H1 (cell line): ENCODE measurements around the gene HMCES. TPM values are rescaled to one million over a fixed set of nuclear protein-coding genes. Genes with fewer than 3 reads are reported as not detected.

Experiments
- CTCF ChIA-PET: fragments of 300-600 bp; sonication (Branson Sonifier 250); formaldehyde crosslinking; loops from one replicate; lab custom pipeline; 2021; ENCODE audit not compliant: partially characterized antibody; lab: Charles Lee
- POLR2A ChIA-PET: fragments of 300-600 bp; sonication (Branson Sonifier 250); formaldehyde crosslinking; loops from one replicate; lab custom pipeline; 2021; ENCODE audit warnings: inconsistent platforms; ENCODE audit not compliant: partially characterized antibody; lab: Charles Lee
- DNase-seq, 2 experiments: peaks; one replicate each; pipeline versions ENCODE4 v3.0.0 to v3.0.0-alpha.2; 2010 to 2022; ENCODE audit warnings: low spot score in 2 of 2, low read depth in 1 of 2, mixed read lengths in 1 of 2
- FAIRE-seq: peaks from 2 replicates; lab custom pipeline; 2011; peaks lifted over from hg19 to GRCh38; lab: Jason Lieb, UNC
- H2AFZ ChIP-seq: 2 replicates; pipeline ENCODE4 v1.8.1; 2012; ENCODE audit warnings: low read length, inconsistent platforms
- H2AK5ac ChIP-seq: 2 replicates; pipeline ENCODE4 v1.6.1; 2013; ENCODE audit warnings: low read depth, low read length
- H2BK120ac ChIP-seq: replicated peaks from 2 replicates; pipeline ENCODE3; 2013; ENCODE audit warnings: low read depth, low read length, inconsistent platforms
- H2BK12ac ChIP-seq: 2 replicates; pipeline ENCODE4 v1.6.1; 2013; ENCODE audit warnings: low read depth, low read length
- H2BK15ac ChIP-seq: 2 replicates; pipeline ENCODE4 v1.6.1; 2013; ENCODE audit warnings: low read length
- H2BK20ac ChIP-seq: 2 replicates; pipeline ENCODE4 v1.6.1; 2013; ENCODE audit warnings: low read length
- H2BK5ac ChIP-seq: 2 replicates; pipeline ENCODE4 v1.6.1; 2013; ENCODE audit warnings: low read depth, low read length
- H3K14ac ChIP-seq: 2 replicates; pipeline ENCODE4 v1.6.1; 2013; ENCODE audit warnings: inconsistent platforms; ENCODE audit not compliant: insufficient read length
- H3K18ac ChIP-seq: 2 replicates; pipeline ENCODE4 v1.6.1; 2013; ENCODE audit warnings: low read length; ENCODE audit errors: extremely low read depth
- H3K23ac ChIP-seq: 2 replicates; pipeline ENCODE4 v1.6.1; 2013; ENCODE audit warnings: inconsistent platforms; ENCODE audit not compliant: insufficient read length
- H3K23me2 ChIP-seq: 2 replicates; pipeline ENCODE4 v1.6.1; 2013; ENCODE audit warnings: low read depth, low read length
- H3K27ac ChIP-seq: 2 replicates; pipeline ENCODE4 v1.6.1; 2011; ENCODE audit warnings: low read depth, low read length, inconsistent platforms
- H3K27me3 ChIP-seq, 4 experiments: replicated peaks in 1 of 4; 1 replicate in 1 of 4; 2 replicates in 3 of 4; pipeline versions ENCODE4 v1.6.1 to v1.8.1; 2011 to 2013; ENCODE audit warnings: low read length in 3 of 4, mild to moderate bottlenecking in 3 of 4, inconsistent platforms in 2 of 4, mixed read lengths in 2 of 4, moderate library complexity in 1 of 4; ENCODE audit not compliant: control insufficient read depth in 3 of 4, insufficient read depth in 3 of 4; ENCODE audit errors: extremely low read depth in 1 of 4
- H3K36me3 ChIP-seq, 4 experiments: 2 replicates each; pipeline versions ENCODE4 v1.6.1 to v1.8.1; 2011 to 2013; ENCODE audit warnings: mild to moderate bottlenecking in 4 of 4, low read length in 3 of 4, moderate library complexity in 2 of 4, control low read depth in 1 of 4, inconsistent platforms in 1 of 4; ENCODE audit not compliant: insufficient read depth in 4 of 4, control insufficient read depth in 2 of 4
- H3K4ac ChIP-seq: replicated peaks from 2 replicates; pipeline ENCODE3; 2013; ENCODE audit warnings: low read length, low read depth, mixed read lengths, inconsistent platforms; ENCODE audit not compliant: insufficient read length
- H3K4me1 ChIP-seq, 4 experiments: replicated peaks in 1 of 4; 1 replicate in 1 of 4; 2 replicates in 3 of 4; pipeline versions ENCODE4 v1.6.1 to v1.8.1; 2011 to 2013; ENCODE audit warnings: low read length in 3 of 4, inconsistent platforms in 2 of 4, mixed read lengths in 1 of 4; ENCODE audit not compliant: insufficient read depth in 4 of 4, control insufficient read depth in 3 of 4
- H3K4me2 ChIP-seq, 2 experiments: 2 replicates each; pipeline versions ENCODE4 v1.6.1 to v1.8.1; 2011 to 2013; ENCODE audit warnings: low read depth in 2 of 2, low read length in 2 of 2, control low read depth in 1 of 2, inconsistent platforms in 1 of 2, mild to moderate bottlenecking in 1 of 2; ENCODE audit not compliant: insufficient read depth in 1 of 2
- H3K4me3 ChIP-seq, 4 experiments: fragments of 200-600, 300-600 bp in 1 of 4; sonication (generic), shearing (Covaris generic), sonication (Bioruptor Twin) in 1 of 4; 2 replicates each; pipeline versions ENCODE4 v1.5.1 to v1.8.1; 2011 to 2016; ENCODE audit warnings: low read length in 4 of 4, low read depth in 3 of 4, control low read depth in 2 of 4, inconsistent platforms in 2 of 4, mild to moderate bottlenecking in 2 of 4, mixed read lengths in 1 of 4, moderate library complexity in 1 of 4; ENCODE audit not compliant: insufficient read depth in 2 of 4; ENCODE audit errors: extremely low read depth in 1 of 4
- H3K56ac ChIP-seq: replicated peaks from 2 replicates; pipeline ENCODE3; 2013; ENCODE audit warnings: low read depth, mild to moderate bottlenecking, mixed read lengths, low read length, inconsistent platforms; ENCODE audit not compliant: insufficient read length
- H3K79me1 ChIP-seq: 2 replicates; pipeline ENCODE4 v1.6.1; 2013; ENCODE audit warnings: low read depth, low read length, control low read depth
- H3K79me2 ChIP-seq, 2 experiments: 2 replicates each; pipeline versions ENCODE4 v1.6.1 to v1.8.1; 2012 to 2013; ENCODE audit warnings: low read length in 2 of 2, mild to moderate bottlenecking in 2 of 2, inconsistent platforms in 1 of 2; ENCODE audit not compliant: insufficient read depth in 2 of 2, control insufficient read depth in 1 of 2
- H3K9ac ChIP-seq, 4 experiments: replicated peaks in 1 of 4; 1 replicate in 1 of 4; 2 replicates in 3 of 4; pipeline versions ENCODE4 v1.6.1 to v1.8.1; 2011 to 2013; ENCODE audit warnings: low read depth in 3 of 4, low read length in 3 of 4, control low read depth in 2 of 4, mild to moderate bottlenecking in 2 of 4, moderate library complexity in 2 of 4, inconsistent platforms in 1 of 4; ENCODE audit errors: extremely low read depth in 1 of 4
- H3K9me3 ChIP-seq, 2 experiments: 2 replicates each; pipeline versions ENCODE4 v1.6.1 to v1.8.1; 2012 to 2013; ENCODE audit warnings: mild to moderate bottlenecking in 2 of 2, moderate library complexity in 2 of 2, control low read depth in 1 of 2, inconsistent platforms in 1 of 2, low read depth in 1 of 2, low read length in 1 of 2, mixed read lengths in 1 of 2; ENCODE audit not compliant: insufficient read depth in 2 of 2
- H4K20me1 ChIP-seq, 2 experiments: replicated peaks in 1 of 2; 2 replicates each; pipeline versions ENCODE3 to v1.8.1; 2011 to 2013; ENCODE audit warnings: inconsistent platforms in 2 of 2, low read length in 2 of 2, mild to moderate bottlenecking in 1 of 2; ENCODE audit not compliant: insufficient read depth in 2 of 2, control insufficient read depth in 1 of 2
- H4K5ac ChIP-seq: 2 replicates; pipeline ENCODE4 v1.6.1; 2013; ENCODE audit warnings: low read length, low read depth, mixed read lengths, inconsistent platforms; ENCODE audit not compliant: insufficient read length
- H4K8ac ChIP-seq: 2 replicates; pipeline ENCODE4 v1.8.0; 2013; ENCODE audit warnings: mild to moderate bottlenecking, moderate library complexity, low read length, inconsistent platforms; ENCODE audit not compliant: insufficient read depth; ENCODE audit errors: extremely low read depth
- H4K91ac ChIP-seq: replicated peaks from 2 replicates; pipeline ENCODE3; 2013; ENCODE audit warnings: low read length, mixed read lengths, inconsistent platforms; ENCODE audit not compliant: insufficient read length
- CTBP2 ChIP-seq: IDR thresholded peaks from 2 replicates; pipeline ENCODE4 v1.7.0; 2011; ENCODE audit warnings: borderline replicate concordance, mild to moderate bottlenecking, moderate library complexity, mixed read lengths, low read length; ENCODE audit not compliant: insufficient read depth, insufficient read length
- WGBS, 2 experiments: shearing (Covaris generic) in 1 of 2; methylation state at CpG; one replicate each; pipeline versions ENCODE4 v1.1.6 to v1.1.7; 2013 to 2015; ENCODE audit warnings: low lambda C conversion rate in 2 of 2, mixed read lengths in 2 of 2, inconsistent platforms in 1 of 2, low coverage in 1 of 2, missing lambda C conversion rate in 1 of 2; ENCODE audit not compliant: insufficient replicate concordance in 2 of 2, insufficient coverage in 1 of 2, insufficient read length in 1 of 2; ENCODE audit errors: extremely low coverage in 1 of 2, missing lambda C conversion rate in 1 of 2; 5-methylcytosine and 5-hydroxymethylcytosine counted together
- polyA plus RNA-seq, 7 experiments: library from polyadenylated mRNA; depleted of rRNA in 3 of 7; stranded (reverse) in 5 of 7; unstranded in 2 of 7; fragments of >200 nt in 5 of 7; fragments of 200-250 nt in 2 of 7; gene quantifications; 1 replicate in 5 of 7; 2 replicates in 1 of 7; 4 replicates in 1 of 7; pipeline versions ENCODE4 v1.2.1 to v1.2.3, GENCODE V29; 2011 to 2013; ENCODE audit warnings: missing spikeins in 2 of 7, mixed read lengths in 2 of 7
- total RNA-seq: library from RNA; stranded (reverse); fragmentation: NEBNext Ultra II Directional; extraction: Animal tissue kit (Norgen Biotek cat#: 25700); gene quantifications from 2 replicates; pipeline ENCODE4 v1.2.1, GENCODE V29; 2021

The HMCES gene
- total and polyA plus RNA-seq, 2 of the 8 experiments (the other 6 are each of a cell fraction or from before 2014, with no cell fraction given), result 27.6 to 49.5 TPM

DNA sequence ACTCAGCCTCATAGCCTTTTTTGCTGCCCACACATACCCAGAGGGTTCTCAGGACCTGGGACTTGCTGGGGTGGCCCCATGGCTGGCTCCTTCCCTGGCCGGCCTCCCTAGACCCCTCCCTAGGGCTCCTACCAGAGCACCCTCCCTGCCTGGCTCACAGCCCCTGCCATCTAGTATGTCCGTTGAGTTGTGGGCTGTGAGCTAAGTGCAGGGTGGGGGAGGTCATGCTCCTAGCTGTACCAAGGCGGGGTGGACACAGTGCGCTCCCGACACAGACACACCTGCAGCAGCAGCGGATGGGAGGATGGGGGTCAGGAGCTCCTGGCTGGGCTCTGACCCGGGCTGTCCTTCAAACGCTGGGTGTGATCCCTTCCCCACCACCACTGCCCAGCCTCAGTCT, 41.6 kb downstream of the HMCES start:
- WGBS, 2 experiments, result 90% methylated on average over 8 of the region's 8 CpGs; no CpG with 5 or more reads in 1 of the 2 experiments
- H3K23ac ChIP-seq, result no peak overlapping the region
- DNase-seq, result no peak
- H4K91ac ChIP-seq, result no peak overlapping the region
- H3K4me3 ChIP-seq, result no peak overlapping the region
- no peak overlapping the region for H2BK120ac ChIP-seq
- FAIRE-seq, result no peak
- H3K9me3 ChIP-seq, result no peaks in the 10 kb centered on the region
- H4K5ac ChIP-seq, result no peak overlapping the region
- H3K4me1 ChIP-seq, result peaks cover 0 to 6% (median 1%) of the 10 kb centered on the region in 4 experiments; a peak in 3 of 7 replicates
- peaks cover 3% of the 10 kb centered on the region; the same call in 1 of the 2 replicates for H3K79me1 ChIP-seq
- no peak overlapping the region for H3K14ac ChIP-seq
- peaks cover 0 to 9% of the 10 kb centered on the region in 2 experiments for H4K20me1 ChIP-seq
- H3K4me2 ChIP-seq, result no peak overlapping the region
- no peak overlapping the region for H2AK5ac ChIP-seq
- POLR2A ChIA-PET, result interaction anchor here (1.2 kb wide), 1 partner anchor 10 kb away, joined by 4 read pairs; no protein-coding TSS in a partner anchor
- H4K8ac ChIP-seq, result no peak overlapping the region
- TF ChIP-seq CTBP2, result no peak
- no peak overlapping the region for H3K9ac ChIP-seq
- peaks cover 2 to 12% (median 9%) of the 10 kb centered on the region in 4 experiments; a peak in 4 of 8 replicates for H3K36me3 ChIP-seq
- no peak overlapping the region for H2BK5ac ChIP-seq
- H2BK20ac ChIP-seq, result no peak overlapping the region
- CTCF ChIA-PET, result interaction anchor here (6.6 kb wide), 1 partner anchor 9 kb away, joined by 73 read pairs; no protein-coding TSS in a partner anchor
- no peak overlapping the region for H3K56ac ChIP-seq
- H2BK15ac ChIP-seq, result no peak overlapping the region
- H3K27ac ChIP-seq, result no peak overlapping the region
- peaks cover 0 to 13% of the 10 kb centered on the region in 2 experiments; a peak in 1 of 4 replicates for H3K79me2 ChIP-seq
- peaks cover 5% of the 10 kb centered on the region; the same call in 1 of the 2 replicates for H3K23me2 ChIP-seq
- no peak overlapping the region for H3K18ac ChIP-seq
- H3K4ac ChIP-seq, result no peak overlapping the region
- no peak overlapping the region for H2AFZ ChIP-seq
- no peaks in the 10 kb centered on the region for H3K27me3 ChIP-seq
- H2BK12ac ChIP-seq, result no peak overlapping the region
